ENCODE data around the gene CEP83. TPM values are rescaled to one million over a fixed set of nuclear protein-coding genes. Genes with fewer than 3 reads are reported as not detected.
"Not testable (repeated sequence)": the region's sequence is repeated elsewhere in the genome, so short reads cannot be mapped to it uniquely, and the experiment has no call there.

Gene CEP83
- total RNA-seq, 1 donor from 2014 or later, result 24.5 TPM

DNA sequence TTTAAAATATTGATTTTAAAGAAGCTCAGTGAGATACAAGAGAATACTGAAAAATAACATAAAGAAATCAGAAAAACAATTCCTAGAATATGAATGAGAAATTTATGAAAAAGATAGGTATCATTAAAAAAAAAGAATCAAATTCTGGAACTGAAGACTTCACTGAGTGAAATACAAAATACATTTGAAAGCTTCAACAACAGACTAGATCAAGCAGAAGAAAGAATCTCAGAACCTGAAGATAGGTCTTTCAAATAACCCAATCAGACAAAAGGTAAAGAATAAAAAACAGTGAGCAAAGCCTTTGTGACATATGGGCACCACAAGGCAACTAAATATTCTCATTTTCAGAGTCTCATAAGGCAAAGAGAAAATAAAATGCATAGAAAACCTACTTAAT is 29.4 kb downstream of the CEP83 start:
- no peak for DNase-seq

DNA sequence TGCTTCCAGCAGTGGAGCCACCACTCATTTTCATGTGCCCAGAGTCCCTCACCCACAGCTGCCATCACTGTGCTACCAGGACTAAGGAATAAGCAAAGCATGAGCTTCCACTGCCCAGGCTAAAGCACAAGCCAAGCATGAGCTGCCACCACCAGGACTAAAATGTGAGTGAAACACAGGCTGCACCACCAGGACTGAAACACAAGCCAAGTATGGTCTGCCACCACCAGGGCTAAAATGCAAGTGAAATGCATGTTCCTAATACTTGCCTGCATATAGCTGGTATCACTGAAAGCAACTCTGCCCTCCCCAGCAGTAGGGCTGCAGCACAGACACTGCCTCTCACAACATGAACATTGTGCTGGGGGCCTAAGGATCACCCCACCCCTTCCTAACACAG is 30.0 kb downstream of the CEP83 start:
- no peak for DNase-seq

DNA sequence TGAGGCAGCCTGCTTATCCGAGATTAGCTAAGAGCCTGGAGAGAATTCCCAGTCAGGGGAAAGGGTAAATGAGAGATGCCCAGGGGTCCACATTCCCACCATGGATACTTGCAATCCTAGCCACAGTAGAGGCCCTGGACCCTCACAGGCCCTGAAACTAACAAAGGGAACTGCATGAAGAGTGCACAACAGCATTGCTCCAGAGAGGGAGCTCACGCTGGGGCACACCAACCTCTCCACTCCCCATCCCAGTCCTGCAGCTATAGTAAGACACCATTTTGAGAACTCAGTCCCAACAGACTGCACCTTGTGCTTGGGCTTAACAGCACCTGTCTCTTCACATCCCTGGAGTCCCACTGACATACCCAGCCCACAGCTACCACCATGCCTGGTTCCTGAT is 30.5 kb downstream of the CEP83 start:
- no peak for DNase-seq

DNA sequence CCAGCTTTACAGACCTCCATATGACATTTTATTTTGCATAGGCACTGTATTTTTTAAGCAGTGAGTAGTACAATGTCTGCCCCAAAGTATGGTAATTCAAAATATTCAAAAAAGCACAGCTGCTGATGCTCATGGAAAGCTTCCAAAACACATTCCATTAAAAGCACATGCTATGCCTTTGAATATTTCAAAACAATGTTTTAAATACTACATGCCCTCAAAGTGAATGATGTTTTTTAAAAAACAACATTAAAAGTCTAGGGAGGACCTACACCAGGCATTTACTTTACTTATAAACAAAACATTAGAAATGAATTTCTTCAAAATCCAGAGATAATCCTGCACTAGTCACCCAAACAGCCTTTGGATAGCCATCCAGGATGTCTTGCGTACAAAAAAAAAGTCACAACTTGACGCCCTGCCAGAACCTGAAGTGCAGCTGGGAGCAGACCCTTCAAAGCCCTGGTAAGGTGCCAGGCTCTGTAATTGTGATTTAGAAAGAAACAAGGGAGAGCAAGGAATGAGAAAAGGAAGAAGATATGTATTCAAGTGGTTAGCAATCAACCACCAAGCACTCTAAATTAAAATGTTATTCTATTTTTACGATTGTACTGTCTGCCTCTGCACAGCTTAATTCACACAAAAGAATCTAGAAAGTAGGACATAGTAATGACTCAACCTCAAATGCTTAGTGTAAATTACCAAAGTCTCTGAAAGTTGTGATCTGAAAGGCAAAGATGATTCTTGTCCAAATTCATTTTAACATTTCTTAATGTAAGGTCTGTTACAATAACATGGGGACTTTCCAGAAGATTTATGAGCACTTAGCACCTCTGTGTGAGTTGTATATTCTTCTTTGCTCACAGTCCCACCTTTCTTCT is 31.9 kb downstream of the CEP83 start:
- peak; percentile 55 for DNase-seq

DNA sequence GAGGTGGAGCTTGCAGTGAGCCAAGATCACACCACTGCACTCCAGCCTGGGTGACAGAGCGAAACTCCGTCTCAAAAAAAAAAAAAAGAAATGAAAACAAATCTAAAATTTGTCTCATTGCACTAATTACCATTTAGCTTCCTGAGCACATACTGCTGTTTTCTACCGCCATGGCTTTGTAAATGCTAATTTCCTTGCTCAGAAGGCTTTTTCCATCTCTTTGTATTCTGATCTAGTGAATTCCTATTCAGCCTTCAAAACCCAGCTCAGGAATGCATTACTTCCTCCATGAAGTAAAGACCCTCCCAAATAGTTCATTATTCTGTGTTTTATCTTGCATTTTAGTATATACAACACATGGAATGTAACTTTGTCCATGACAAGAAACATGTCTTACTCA is 33.6 kb downstream of the CEP83 start:
- DNase-seq, result no peak

DNA sequence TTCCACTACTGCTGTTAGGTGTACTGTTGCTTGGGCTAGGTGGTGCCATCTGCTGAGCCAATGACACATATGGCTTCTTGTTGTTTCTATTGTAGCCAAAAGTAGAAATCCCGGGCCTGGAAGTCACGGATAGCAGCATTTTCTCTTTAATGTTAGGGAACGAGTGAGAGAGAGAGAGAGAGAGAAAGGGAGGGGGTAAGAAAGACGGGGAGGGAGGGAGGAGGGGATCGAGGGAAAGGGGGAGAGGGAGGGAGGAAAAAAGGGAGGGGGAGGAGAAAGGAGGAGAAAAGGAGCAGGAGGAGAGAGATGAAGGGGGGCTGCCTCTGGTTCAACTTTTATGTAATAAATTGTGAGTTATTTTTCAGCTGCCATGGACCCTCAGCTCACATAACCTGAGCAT is 34.8 kb downstream of the CEP83 start:
- DNase-seq, result peak; percentile 1

DNA sequence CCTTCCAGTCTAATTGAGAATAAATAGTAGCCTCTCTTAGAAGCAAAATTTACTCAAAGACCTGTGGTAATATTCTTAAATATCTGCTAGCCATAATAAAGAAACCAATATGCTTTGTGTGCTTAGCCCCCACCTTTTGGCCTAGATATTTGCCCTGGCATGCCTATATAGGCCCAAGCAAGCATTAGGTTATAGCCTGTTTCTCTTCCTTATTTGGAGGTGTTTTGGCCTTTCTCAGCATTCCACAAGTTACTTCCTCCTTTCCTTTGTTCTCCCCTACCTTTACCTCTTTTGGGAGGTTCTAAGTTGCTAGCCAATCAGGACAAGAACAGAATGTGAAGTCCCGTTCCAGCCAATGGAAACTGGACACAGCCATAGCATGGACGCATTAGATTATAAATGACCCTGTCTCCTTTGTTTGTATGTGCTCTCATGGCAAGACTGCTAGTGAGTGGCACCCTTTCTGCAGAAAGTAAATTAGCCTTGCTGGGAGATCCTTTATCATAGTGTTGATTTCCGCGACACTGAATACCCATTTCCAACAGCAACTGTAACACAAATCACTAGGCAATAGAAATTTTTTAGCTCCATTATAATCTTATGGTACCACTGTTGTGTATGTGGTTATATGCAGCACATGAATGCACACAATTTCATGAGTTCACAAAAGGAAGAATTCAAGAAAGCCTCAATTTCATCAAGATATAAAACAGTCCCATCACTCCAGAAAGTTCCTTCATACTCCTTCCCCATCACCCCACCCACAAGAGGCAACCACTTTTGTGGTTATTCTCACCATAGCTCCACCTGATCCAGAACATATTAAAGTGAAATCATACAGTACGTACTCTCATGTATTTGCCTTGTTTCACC is 37.6 kb downstream of the CEP83 start:
- no peak for DNase-seq

DNA sequence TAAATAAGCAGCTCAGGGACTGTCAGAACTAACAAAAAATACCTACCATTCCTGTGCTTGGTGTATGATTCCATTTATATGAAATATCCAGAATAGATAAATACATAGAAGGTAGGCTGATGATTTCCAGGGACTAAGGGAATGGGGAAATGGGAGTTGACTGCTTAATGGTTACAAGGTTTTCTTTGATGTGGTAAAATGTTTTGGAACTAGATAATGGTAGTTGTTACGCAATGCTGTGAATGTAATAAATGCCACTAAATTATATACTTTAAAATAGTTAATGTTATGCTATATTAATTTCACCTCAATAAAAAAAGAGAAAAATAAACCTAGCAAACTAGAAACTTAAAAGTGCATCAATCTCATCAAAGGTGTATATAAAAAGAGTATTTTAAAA is 41.1 kb downstream of the CEP83 start:
- no peak for DNase-seq

DNA sequence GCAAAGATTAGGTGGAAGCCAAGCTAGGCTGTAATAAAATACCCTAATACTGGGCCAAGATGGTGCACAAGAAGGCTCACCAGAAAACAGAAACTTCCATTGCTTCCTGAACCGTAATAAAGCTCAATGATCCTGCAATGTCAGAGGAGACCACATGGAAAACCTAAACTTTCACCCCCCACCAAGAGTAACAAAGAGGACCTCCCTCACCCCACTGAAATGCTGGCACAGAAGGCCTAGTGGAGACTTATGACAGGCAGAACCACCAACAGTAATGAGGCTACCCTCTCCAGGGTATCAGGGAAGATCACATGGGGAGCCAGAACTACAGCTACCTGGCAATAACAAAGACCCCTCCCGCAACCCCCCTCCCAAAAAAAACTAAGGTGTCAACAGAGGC is 43.1 kb downstream of the CEP83 start:
- no peak for DNase-seq

DNA sequence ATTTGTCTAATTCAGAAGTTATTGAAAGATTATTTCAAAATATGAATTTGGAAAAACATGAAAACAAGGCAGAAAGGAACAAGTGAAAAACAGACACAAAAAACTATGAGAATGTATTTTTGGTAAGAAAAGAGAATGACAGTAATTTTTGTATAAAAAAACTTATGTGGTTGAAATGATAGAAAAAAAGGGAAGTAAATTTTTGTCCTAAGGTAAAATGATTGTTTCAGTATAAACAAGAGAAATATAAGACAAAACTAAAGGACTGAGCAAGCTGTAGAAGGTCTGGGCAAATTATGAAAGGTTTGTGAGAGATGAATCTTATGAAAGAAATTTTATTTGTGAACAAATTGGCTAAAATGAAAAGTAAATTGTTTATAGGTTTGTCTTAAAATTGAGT is 44.6 kb downstream of the CEP83 start:
- no peak for DNase-seq

DNA sequence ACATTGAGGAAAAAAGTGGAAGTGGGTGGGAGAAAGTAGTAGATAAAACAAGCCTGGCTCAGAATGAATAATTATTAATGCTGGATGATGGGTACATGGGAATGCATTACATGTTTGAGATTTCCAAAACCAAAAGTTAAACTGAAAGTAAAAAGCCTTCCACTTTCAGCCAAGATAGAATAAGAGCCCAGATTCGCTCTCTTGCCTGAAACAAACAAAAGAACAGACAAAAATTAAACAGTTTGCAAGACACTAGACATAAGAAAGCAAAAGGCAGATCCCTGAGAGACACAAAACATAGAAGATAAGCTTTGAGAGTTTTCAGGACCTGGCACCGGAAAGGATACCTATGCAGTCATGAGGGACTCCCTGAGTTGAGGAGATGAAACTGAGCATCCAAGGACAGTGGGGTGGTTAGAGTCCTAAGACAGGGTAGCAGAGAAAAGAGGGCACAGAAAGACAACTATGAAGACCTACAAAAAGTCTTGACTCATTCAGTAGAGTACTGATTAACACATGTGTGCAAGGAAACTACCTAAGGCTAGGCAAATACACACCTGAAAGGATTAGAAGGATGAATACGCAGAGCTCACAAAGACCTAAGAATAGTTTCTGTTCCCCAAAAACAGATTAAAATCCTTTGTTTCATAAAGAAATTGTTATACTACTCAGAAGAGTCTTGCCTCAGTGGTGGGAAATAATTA is 54.1 kb downstream of the CEP83 start:
- DNase-seq, result no peak

DNA sequence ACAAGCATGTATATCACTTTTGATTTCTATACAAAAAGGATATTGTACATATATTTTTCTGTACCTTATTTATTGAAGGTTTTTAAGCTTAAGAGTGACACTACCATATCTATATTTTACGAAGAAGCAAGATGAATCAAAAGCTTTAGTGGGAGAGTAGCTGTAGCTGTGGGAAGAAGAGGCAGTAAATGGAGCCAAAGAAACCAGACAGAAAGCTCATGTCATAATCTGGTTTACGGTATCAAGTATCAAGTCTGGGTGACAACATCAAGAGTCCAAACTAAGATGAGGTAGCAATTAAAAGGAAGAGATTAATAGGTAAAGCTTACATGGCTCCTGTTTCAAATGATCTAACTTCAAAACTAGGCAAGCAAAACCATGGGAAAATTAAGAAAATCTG is 54.8 kb downstream of the CEP83 start:
- DNase-seq, result no peak

DNA sequence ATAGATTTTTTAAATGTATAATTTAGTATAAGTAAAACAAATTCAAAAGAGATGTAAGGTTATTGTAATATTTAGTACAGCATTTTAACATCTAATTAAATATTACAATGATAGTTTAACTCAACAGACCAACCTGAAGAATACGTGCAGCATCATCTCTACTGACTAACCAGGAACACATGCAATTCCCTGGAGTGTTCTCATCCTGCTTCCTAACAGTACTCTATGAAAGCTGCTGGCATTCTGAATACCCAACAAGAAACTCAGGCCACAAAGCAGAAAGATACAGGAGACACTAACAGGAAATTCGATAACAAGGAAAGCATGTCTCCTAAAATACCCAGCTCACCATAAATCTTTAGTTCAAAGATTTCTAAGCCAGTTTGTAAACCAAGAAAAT is 58.3 kb downstream of the CEP83 start:
- no peak for DNase-seq

DNA sequence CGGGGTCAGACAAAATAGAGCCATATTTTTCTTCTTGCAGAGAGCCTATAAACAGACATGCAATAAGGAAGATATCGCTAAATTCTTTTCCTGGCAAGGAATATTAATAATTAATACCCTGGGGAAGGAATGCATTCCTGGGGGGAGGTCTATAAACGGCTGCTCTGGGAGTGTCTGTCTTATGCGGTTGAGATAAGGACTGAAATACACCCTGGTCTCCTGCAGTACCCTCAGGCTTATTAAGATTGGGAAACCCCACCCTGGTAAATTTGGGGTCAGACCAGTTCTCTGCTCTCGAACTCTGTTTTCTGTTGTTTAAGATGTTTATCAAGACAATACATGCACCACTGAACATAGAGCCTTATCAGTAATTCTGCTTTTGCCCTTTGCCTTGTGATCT is 61.0 kb downstream of the CEP83 start:
- DNase-seq, result not testable (repeated sequence)

DNA sequence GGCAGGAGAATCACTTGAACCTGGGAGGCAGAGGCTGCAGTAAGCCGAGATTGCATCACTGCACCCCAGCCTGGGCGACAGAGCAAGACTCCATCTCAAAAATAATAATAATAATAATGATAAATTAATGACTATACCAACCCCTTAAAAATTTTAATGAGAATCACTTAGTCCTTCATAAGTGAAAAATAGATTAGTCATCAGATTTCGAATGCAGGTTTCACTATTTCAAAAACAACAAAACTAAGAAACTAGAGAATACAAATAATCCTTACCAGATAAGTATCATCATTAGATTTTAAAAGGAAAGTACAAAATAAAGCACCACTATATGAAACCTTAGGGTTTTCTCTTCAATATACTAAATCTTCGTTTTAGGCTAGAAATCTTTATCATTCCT is 62.3 kb downstream of the CEP83 start:
- DNase-seq, result no peak

DNA sequence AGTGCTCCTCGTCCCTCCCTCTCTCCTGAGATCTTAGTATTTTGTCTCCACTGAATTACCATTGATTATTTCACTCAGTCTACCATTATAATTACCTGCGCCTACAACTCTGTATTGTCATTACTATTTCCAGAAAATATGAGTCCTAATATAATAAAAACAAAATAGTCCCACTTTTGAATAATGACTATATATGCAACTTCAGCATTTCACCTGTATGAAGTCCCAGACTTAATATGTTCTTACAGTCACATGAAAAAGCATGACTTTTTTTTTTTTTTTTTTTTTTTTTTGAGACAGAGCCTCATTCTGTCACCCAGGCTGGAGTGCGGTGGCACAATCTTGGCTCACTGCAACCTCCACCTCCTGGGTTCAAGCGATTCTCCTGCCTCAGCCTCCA is 63.7 kb downstream of the CEP83 start:
- not testable (repeated sequence) for DNase-seq

DNA sequence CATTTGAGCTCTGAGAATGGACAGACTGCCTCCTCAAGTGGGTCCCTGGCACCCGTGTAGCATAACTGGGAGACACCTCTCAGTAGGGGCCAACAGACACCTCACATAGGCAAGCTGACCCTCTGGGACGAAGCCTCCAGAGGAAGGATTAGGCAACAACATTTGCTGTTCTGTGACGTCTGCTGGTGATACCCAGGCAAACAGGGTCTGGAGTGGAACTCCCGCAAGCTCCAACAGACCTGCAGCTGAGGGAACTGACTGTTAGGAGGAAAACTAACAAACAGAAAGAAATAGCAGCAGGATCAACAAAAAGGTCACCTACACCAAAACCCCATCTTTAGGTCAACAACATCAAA is 69.6 kb downstream of the CEP83 start:
- DNase-seq, result no peak

DNA sequence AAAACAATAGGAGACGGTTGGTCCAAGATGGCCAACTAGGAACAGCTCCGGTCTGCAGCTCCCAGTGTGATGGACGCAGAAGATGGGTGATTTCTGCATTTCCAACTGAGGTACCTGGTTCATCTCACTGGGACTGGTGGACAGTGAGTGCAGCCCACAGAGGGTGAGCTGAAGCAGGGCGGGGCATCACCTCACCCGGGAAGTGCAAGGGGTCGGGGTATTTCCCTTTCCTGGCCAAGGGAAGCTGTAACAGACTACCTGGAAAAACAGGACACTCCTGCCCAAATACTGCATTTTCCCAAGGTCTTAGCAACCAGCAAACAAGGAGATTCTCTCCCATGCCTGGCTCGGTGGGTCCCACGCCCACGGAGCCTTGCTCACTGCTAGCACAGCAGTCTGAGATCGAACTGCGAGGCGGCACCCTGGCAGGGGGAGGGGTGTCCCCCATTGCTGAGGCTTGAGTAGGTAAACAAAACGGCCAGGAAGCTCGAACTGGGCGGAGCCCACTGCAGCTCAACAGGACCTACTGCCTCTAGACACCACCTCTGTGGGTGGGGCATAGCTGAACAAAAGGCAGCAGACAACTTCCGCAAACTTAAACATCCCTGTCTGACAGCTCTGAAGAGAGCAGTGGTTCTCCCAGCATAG is 70.1 kb downstream of the CEP83 start:
- not testable (repeated sequence) for DNase-seq

DNA sequence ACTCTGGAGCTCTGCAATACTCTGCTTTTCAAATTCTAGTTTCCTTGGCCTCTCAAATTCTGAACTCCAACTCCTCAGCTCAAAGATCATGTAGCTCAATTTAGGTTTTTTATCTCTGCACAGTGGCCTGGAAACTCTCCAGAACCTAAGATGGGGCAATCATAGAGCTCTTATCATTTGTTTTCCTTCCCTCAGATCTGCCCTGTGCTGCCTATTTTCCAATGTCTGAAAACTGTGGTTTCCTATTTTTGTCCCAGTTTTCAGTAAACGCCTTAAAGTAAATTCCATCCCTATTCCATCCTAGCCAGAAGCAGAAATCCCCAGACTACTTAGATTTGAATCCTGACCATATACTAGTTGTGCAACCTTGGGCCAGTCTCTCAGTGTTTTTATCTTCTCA is 73.2 kb downstream of the CEP83 start:
- no peak for DNase-seq

DNA sequence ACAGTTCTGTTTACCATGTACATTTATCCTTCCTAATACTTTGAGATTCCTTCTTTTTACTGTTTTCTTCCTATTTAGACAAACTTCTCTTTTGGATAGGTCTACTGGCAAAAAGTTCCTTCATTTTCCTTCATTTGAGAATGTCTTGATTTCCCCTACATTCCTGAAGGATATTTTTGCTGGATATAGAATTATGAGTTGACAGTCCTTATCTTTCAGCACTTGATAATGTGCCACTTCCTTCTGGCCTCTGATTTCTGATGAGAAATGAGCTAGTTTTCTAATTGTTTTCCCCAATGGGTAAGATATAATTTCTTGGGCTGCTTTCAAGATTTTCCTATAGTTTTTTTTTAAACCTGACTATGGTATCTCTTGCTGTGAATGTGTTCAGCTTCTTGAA is 75.6 kb downstream of the CEP83 start:
- no peak for DNase-seq

DNA sequence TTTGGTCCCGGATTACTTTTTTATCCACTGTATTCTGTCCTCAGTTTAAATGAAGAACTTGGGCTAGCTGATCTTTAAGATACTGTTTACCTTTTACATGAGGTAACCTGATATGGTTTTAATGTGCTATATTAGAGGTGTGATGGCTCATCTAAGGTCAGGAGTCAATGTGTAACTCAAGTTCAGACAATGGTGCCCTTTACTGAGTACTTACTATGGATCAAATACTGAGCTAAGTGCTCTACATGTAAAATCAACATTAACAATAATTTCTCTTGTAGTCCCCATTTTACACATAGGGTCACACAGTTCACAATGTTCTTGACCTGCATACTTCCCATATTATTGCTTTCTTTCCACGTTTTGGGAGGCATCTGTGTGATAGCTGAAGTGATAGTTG is 79.2 kb downstream of the CEP83 start:
- DNase-seq, result no peak

DNA sequence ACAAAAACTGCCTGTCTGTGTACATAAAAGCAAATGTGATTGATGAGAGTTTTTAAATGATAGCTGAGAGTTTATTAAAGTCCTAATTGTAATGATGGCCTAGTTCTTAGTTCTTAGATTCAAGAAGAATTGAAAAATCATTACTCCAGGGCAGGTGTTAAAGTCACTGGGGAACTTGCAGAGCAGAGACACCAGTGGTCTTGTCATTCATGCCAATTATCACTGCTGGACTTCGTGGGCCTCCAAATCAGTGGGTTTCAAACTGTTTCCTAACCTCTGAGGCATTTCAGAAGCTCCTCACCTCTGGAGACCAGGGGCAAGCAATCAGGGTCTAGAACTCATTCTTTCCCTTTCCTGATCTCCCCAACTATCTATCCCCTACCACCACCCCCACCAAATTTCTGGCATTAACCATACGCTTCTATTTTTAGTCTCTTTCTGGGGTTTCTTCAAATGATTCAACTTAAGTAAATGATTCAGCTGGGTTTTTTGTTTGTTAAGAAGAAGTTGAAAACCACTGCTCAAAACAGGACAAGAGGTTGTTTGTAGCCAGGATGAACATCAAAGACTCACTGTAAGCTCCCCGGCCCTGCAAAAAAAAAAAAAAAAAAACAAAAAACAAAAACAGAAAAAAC is 80.1 kb downstream of the CEP83 start:
- no peak for DNase-seq

All from skin of body (tissue), 2 donors.